ENCODE measurements around the gene TEPSIN.

- TF ChIP-seq CTCF (IDR thresholded peaks at IDR 0.05) (no peak), POLR2A (IDR thresholded peaks at IDR 0.05) (no peak)
Observed at GRCh38 chr17:81238815-81239713, at the start of gene TEPSIN, which contains the start of gene NDUFAF8.
